HepG2 (cell line): ENCODE measurements around the gene CTU2. TPM values are rescaled to one million over a fixed set of nuclear protein-coding genes. Genes with fewer than 3 reads are reported as not detected.

Source experiments
- ATAC-seq: fragments of 200-7000 bp; cut with Tn5 transposase; 3 replicates; pipeline ENCODE4 v1.9.1; 2020; ENCODE audit warnings: mild to moderate bottlenecking, moderate library complexity
- BruUV-seq: library from RNA; stranded (reverse); fragments of 400-500 nt; replicated peaks from 2 replicates; lab custom pipeline; 2021; lab: Mats Ljungman, UMichigan
- CTCF ChIA-PET: fragments of 300-600 bp; formaldehyde crosslinking; extraction: SDS; loops from one replicate; lab custom pipeline; 2021; ENCODE audit warnings: low total read pairs, inconsistent platforms, low intra/inter-chr PET ratio; lab: Yijun Ruan, JAX
- POLR2A ChIA-PET: fragments of 350-600 bp; sonication (Branson Sonifier 250); formaldehyde crosslinking; loops from one replicate; lab custom pipeline; 2020; ENCODE audit warnings: antibody characterized with exemption, inconsistent platforms; lab: Yijun Ruan, JAX
- DNase-seq: peaks from one replicate; pipeline ENCODE4 v3.0.0-alpha.2; 2015; ENCODE audit warnings: low spot score
- FAIRE-seq: peaks from 3 replicates; lab custom pipeline; 2011; peaks lifted over from hg19 to GRCh38; lab: Jason Lieb, UNC
- H2AFZ ChIP-seq: one replicate; pipeline ENCODE4 v1.6.1; 2011; ENCODE audit warnings: low read length, inconsistent platforms
- H3K27ac ChIP-seq: fragments of 300-600 bp; 3 replicates; pipeline ENCODE4 v1.8.0; 2011; ENCODE audit warnings: mixed run types, mild to moderate bottlenecking, mixed read lengths, low read length, inconsistent platforms; ENCODE audit not compliant: insufficient read depth; ENCODE audit errors: extremely low read length
- H3K27me3 ChIP-seq, 2 experiments: fragments of 200-600 bp in 1 of 2; 2 replicates in 1 of 2; 3 replicates in 1 of 2; pipeline versions ENCODE4 v1.6.0 to v1.8.0; 2011; ENCODE audit warnings: low read length in 2 of 2, mild to moderate bottlenecking in 2 of 2, moderate library complexity in 2 of 2, inconsistent platforms in 1 of 2; ENCODE audit not compliant: insufficient read depth in 2 of 2, control insufficient read depth in 1 of 2
- H3K36me3 ChIP-seq, 2 experiments: fragments of 200-600 bp in 1 of 2; replicated peaks in 1 of 2; 2 replicates in 1 of 2; 3 replicates in 1 of 2; pipeline versions ENCODE4 v1.5.1 to v1.8.0; 2011; ENCODE audit warnings: low read length in 2 of 2, inconsistent platforms in 1 of 2; ENCODE audit not compliant: insufficient read depth in 2 of 2, control insufficient read depth in 1 of 2
- H3K4me1 ChIP-seq: 2 replicates; pipeline ENCODE4 v1.5.1; 2012; ENCODE audit warnings: low read length, inconsistent platforms; ENCODE audit not compliant: insufficient read depth
- H3K4me2 ChIP-seq: 2 replicates; pipeline ENCODE4 v1.6.0; 2011; ENCODE audit warnings: low read depth, low read length, inconsistent platforms
- H3K4me3 ChIP-seq, 3 experiments: fragments of 200-600 bp in 1 of 3; sonication (generic), shearing (Covaris generic) in 1 of 3; replicated peaks in 1 of 3; 2 replicates each; pipeline ENCODE4 v1.5.1; 2011 to 2016; ENCODE audit warnings: low read length in 3 of 3, inconsistent platforms in 2 of 3, low read depth in 2 of 3, mild to moderate bottlenecking in 2 of 3, control low read depth in 1 of 3, mixed read lengths in 1 of 3; ENCODE audit not compliant: insufficient read depth in 1 of 3
- H3K79me2 ChIP-seq: one replicate; pipeline ENCODE4 v1.6.1; 2011; ENCODE audit warnings: low read length, inconsistent platforms; ENCODE audit not compliant: insufficient read depth
- H3K9ac ChIP-seq: 2 replicates; pipeline ENCODE4 v1.6.0; 2011; ENCODE audit warnings: mild to moderate bottlenecking, low read depth, low read length, inconsistent platforms; ENCODE audit not compliant: insufficient read depth
- H3K9me3 ChIP-seq: 2 replicates; pipeline ENCODE4 v1.5.1; 2012; ENCODE audit warnings: mild to moderate bottlenecking, low read length
- H4K20me1 ChIP-seq: 2 replicates; pipeline ENCODE4 v1.6.0; 2011; ENCODE audit warnings: inconsistent platforms, mild to moderate bottlenecking, low read length, moderate library complexity; ENCODE audit not compliant: insufficient read depth
- AGO2 ChIP-seq: fragments of 200-400 bp; formaldehyde crosslinking; optimal IDR thresholded peaks from 2 replicates; pipeline ENCODE3; 2017; ENCODE audit warnings: mild to moderate bottlenecking, low read depth, low read length, moderate library complexity
- CEBPG ChIP-seq: IDR thresholded peaks from 2 replicates; pipeline ENCODE4 v1.6.1; 2016
- HOXD1 ChIP-seq: sonication (generic); formaldehyde crosslinking; IDR thresholded peaks from 2 replicates; pipeline ENCODE4 v1.5.0; 2020; ENCODE audit warnings: missing genetic modification reagents
- RAD51 ChIP-seq: fragments of 450-650 bp; IDR thresholded peaks from 2 replicates; pipeline ENCODE4 v1.6.1; 2016; ENCODE audit warnings: borderline replicate concordance
- SPEN ChIP-seq: sonication (generic); formaldehyde crosslinking; IDR thresholded peaks from 2 replicates; pipeline ENCODE4 v1.5.1; 2020; ENCODE audit warnings: low read depth, mild to moderate bottlenecking, missing genetic modification reagents
- ZNF343 ChIP-seq: sonication (generic); formaldehyde crosslinking; IDR thresholded peaks from 2 replicates; pipeline ENCODE4 v1.4.0; 2020; ENCODE audit warnings: mild to moderate bottlenecking, missing genetic modification reagents
- WGBS: methylation state at CpG from one replicate; pipeline ENCODE4 v1.1.6; 2017; ENCODE audit warnings: low lambda C conversion rate; 5-methylcytosine and 5-hydroxymethylcytosine counted together
- in situ Hi-C: cut with HindIII; loops from 2 replicates; pipeline ENCODE4 v1.10.0; 2017; ENCODE audit warnings: low pct_unique_long_range_greater_than_20kb; ENCODE audit not compliant: extremely low pct_ligation_motif_present
- intact Hi-C: fragments of 100-400 bp; cut with micrococcal nuclease; formaldehyde crosslinking; loops from one replicate; pipeline ENCODE4 v1.10.0; 2022; ENCODE audit not compliant: unreplicated experiment
- polyA plus RNA-seq, 8 experiments: library from polyadenylated mRNA; depleted of rRNA in 3 of 8; stranded (reverse) in 7 of 8; unstranded in 1 of 8; fragments of >200 nt; fragmentation: Illumina TruSeq in 4 of 8; extraction: Trizol in 4 of 8; gene quantifications; 2 replicates each; pipeline versions ENCODE4 v1.2.1 to v1.2.3, GENCODE V29; 2011 to 2016; ENCODE audit warnings: low read depth in 4 of 8, missing spikeins in 1 of 8, mixed read lengths in 1 of 8; ENCODE audit not compliant: insufficient read depth in 1 of 8
- total RNA-seq, 5 experiments: library from RNA; depleted of rRNA; stranded (reverse); fragments of >200 nt; fragmentation: Illumina TruSeq; extraction: Trizol; gene quantifications; 2 replicates each; pipeline ENCODE4 v1.2.3, GENCODE V29; 2016; ENCODE audit warnings: low read depth in 1 of 5

Gene CTU2
- total and polyA plus RNA-seq, 2 of the 13 experiments (the other 11 are each of a cell fraction or from before 2014, with no cell fraction given) = 13.3 to 21.9 TPM

GRCh38 chr16:88753602-88754001 is 47.3 kb downstream of the CTU2 start:
- peaks cover 3% of the 10 kb centered on the region for H3K4me1 ChIP-seq
- TF ChIP-seq AGO2 (peak; percentile 38), RAD51 (no peak), ZNF343 (CRISPR knock-in tag) (no peak), SPEN (CRISPR knock-in tag) (no peak)
- TF ChIP-seq, all 625 proteins: peak for 1
- in situ Hi-C loops = no loop called here
- WGBS = 93% methylated on average over 11 of the region's 11 CpGs
- Histone ChIP-seq H3K27me3 (no peaks in the 10 kb centered on the region), H3K9ac (no peak overlapping the region), H4K20me1 (no peaks in the 10 kb centered on the region), H2AFZ (no peak overlapping the region), H3K27ac (no peak overlapping the region), H3K36me3 (peaks cover under 1 to 10% of the 10 kb centered on the region in 2 experiments; a peak in 3 of 5 replicates), H3K9me3 (no peaks in the 10 kb centered on the region), H3K4me3 (no peak overlapping the region), H3K79me2 (peaks cover 17% of the 10 kb centered on the region), H3K4me2 (no peak overlapping the region)
- intact Hi-C loops = no loop called here
- DNase-seq = no peak
- BruUV-seq = no TSS peak
- POLR2A ChIA-PET = no interaction called here
- CTCF ChIA-PET = no interaction called here
- no peak for FAIRE-seq
- no peak for ATAC-seq

DNA sequence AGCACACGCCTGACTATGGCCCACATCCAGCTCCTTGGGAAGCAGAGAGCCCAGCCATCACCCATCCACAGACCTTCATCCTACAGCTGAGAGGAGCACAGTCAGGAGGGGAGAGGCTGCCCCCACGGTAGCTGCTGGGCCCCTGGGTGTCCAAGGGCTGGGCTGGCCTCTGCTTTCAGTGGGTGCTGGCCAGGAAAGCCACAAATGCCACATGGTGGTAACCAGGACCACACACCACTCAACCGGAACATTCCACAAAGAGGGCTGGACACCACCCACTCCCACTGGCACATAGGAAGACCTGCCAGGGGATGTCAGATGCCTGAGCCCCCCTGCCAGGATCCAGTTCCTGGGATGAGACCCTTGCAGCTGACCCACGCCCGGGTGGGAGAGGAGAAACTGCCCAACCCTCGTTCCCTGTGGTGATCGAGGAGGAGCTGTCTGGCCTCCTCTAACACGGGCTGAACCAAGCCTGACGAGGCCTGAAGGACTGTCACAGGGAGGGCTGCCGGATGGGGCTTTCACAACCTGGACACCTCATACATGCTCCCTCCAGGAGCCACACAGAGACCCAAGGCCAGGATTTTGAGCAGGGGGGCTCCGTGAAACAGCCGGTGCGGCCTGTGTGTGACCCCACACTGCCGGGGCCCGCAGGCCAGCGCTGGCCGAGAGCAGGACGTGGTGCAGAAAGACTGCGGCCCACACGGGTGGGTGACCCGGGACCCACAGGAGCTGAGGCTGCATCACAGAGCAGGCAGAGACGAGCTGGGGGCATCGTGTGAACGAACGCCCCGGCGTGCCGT is 48.0 kb downstream of the CTU2 start:
- POLR2A ChIA-PET = no interaction called here
- Histone ChIP-seq H3K36me3 (peaks cover 0 to 10% of the 10 kb centered on the region in 2 experiments; a peak in 3 of 5 replicates), H3K4me2 (no peak overlapping the region)

More for the DNA sequence above, 48.0 kb downstream of the CTU2 start:
- TF ChIP-seq CEBPG (no peak), HOXD1 (CRISPR knock-in tag) (no peak), AGO2 (peak; percentile 55)
- peaks cover 4% of the 10 kb centered on the region; the same call in 1 of the 2 replicates for H4K20me1 ChIP-seq
- DNase-seq (no peak), ATAC-seq (no peak), FAIRE-seq (no peak)
- H2AFZ ChIP-seq = no peak overlapping the region
- peaks cover 9% of the 10 kb centered on the region for H3K4me1 ChIP-seq
- no TSS peak for BruUV-seq
- WGBS = 95% methylated on average over 26 of the region's 28 CpGs
- intact Hi-C loops (no loop called here), in situ Hi-C loops (no loop called here)
- no peaks in the 10 kb centered on the region for H3K27me3 ChIP-seq
- no peak overlapping the region for H3K4me3 ChIP-seq
- H3K9ac ChIP-seq = no peak overlapping the region
- H3K79me2 ChIP-seq = peaks cover 21% of the 10 kb centered on the region
- H3K9me3 ChIP-seq = no peaks in the 10 kb centered on the region
- no peak overlapping the region for H3K27ac ChIP-seq
- CTCF ChIA-PET = no interaction called here
